Measurements from ENCODE around the gene AQP10.

DNA sequence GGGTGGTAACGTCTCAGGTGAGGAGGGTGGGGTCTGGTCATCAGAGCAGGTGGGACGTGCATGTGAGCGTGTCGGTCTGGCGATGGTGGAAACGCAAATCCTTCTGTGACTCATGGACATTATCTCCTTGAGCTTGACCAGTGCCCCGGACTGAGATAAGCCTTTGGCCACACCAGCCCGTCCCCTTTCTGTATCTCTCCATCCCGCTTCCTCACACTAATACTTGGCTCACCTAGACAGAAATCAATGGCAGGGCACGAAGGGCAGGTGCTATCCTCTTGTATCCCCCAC lies 7.9 kb upstream of the AQP10 start:
- TF ChIP-seq EP300 (IDR thresholded peaks at IDR 0.05) = no peak
- TF ChIP-seq, protein P1, sequence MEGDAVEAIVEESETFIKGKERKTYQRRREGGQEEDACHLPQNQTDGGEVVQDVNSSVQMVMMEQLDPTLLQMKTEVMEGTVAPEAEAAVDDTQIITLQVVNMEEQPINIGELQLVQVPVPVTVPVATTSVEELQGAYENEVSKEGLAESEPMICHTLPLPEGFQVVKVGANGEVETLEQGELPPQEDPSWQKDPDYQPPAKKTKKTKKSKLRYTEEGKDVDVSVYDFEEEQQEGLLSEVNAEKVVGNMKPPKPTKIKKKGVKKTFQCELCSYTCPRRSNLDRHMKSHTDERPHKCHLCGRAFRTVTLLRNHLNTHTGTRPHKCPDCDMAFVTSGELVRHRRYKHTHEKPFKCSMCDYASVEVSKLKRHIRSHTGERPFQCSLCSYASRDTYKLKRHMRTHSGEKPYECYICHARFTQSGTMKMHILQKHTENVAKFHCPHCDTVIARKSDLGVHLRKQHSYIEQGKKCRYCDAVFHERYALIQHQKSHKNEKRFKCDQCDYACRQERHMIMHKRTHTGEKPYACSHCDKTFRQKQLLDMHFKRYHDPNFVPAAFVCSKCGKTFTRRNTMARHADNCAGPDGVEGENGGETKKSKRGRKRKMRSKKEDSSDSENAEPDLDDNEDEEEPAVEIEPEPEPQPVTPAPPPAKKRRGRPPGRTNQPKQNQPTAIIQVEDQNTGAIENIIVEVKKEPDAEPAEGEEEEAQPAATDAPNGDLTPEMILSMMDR (IDR thresholded peaks at IDR 0.05) = no peak

Measured in esophagus muscularis mucosa (tissue), 3 donors.